Central memory CD8-positive, alpha-beta T cell (primary cell): ENCODE results near the gene CCNYL1.

Source experiments
- ATAC-seq: fragments of 150-1000 bp; cut with Tn5 transposase; replicated peaks from 2 replicates; pipeline ENCODE4 v1.10.0; 2022; ENCODE audit warnings: mild to moderate bottlenecking, moderate FRiP score, moderate number of reproducible peaks; ENCODE audit not compliant: poor library complexity, severe bottlenecking; ENCODE audit errors: extremely low read depth
- DNase-seq, 2 donors: peaks; one replicate each; pipeline ENCODE4 v3.0.0; 2021; ENCODE audit warnings: low spot score in 2 of 2
- H3K27ac Mint-ChIP-seq: one replicate; pipeline ENCODE4 v1.8.0; 2022; ENCODE audit warnings: low read depth, mild to moderate bottlenecking, moderate library complexity, mixed read lengths
- H3K27me3 Mint-ChIP-seq: one replicate; pipeline ENCODE4 v1.8.0; 2022; ENCODE audit warnings: mixed read lengths
- H3K36me3 Mint-ChIP-seq: one replicate; pipeline ENCODE4 v1.8.0; 2022; ENCODE audit warnings: mild to moderate bottlenecking, moderate library complexity, mixed read lengths; ENCODE audit not compliant: insufficient read depth
- H3K4me1 Mint-ChIP-seq: one replicate; pipeline ENCODE4 v1.8.0; 2022; ENCODE audit warnings: mixed read lengths
- H3K4me3 Mint-ChIP-seq: one replicate; pipeline ENCODE4 v1.8.0; 2022; ENCODE audit warnings: mild to moderate bottlenecking, moderate library complexity, mixed read lengths
- H3K9me3 Mint-ChIP-seq: one replicate; pipeline ENCODE4 v1.8.0; 2022; ENCODE audit warnings: mixed read lengths

Gene CCNYL1

DNA sequence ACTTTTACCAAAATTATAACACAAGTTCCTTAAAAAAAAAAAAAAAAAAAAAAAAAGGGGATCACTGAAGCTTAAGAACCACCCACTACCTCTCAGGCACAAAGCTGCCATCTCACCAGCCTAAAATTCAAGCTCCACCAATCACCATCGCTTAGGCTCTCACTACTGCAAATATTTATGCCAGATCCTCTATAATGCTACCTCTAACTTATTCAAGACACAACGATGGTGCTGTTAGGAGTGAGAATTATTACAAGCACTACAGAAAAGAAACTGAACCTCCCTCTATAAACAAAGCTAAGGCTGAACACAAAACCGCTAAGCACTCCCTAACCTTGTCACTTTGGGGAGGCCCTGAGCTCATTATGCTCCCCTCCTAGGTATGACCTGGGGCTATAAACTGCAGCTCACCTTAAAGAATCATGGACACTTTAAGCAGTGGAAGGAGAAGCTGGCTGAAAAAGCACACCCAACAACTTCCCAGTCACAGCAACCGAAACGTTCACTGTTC is 54.7 kb downstream of the CCNYL1 start:
- peaks cover 26% of the 10 kb centered on the region for H3K4me1 Mint-ChIP-seq
- H3K4me3 Mint-ChIP-seq = no peak overlapping the region
- H3K27me3 Mint-ChIP-seq = peaks cover 50% of the 10 kb centered on the region
- H3K27ac Mint-ChIP-seq = no peak overlapping the region
- peaks cover 8% of the 10 kb centered on the region for H3K36me3 Mint-ChIP-seq
- no peak for ATAC-seq
- no peaks in the 10 kb centered on the region for H3K9me3 Mint-ChIP-seq
- no peak for DNase-seq

DNA sequence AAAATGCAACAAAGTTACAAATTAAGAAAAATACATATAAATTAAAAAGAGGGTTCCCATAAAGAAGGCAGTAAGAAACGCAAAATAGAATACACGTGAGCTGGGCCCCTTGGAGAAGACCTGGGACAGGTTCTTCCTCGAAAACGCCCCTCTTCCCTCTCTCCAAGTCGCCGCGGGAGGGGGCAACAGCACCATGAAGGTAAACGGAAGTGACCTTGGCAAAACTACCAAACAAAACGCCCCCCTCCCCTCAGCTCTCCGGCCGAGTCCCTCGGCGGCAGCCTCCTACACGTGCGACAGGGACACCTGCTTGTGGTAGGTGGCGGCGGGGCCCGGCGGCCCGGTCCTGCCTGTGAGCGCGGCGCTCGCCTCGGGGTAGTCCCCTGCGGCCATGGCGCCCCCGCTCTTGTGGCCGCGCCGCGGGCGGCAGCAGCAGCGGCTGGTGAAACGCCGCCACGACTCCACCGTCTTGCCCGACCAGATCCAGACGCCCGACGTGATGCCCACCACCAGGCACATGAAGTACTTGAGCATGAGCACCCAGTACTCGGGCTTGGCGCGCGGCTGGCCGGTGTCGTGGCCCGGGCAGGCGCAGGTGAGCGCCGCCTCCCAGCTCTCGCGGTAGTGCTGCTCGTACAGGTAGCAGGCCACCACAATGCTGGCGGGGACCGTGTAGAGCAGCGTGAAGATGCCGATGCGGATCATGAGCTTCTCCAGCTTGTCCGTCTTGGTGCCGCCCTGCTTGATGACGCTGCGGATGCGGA is 55.4 kb downstream of the CCNYL1 start:
- ATAC-seq (no peak), DNase-seq (no peak)
- Mint-ChIP-seq H3K36me3 (peaks cover 8% of the 10 kb centered on the region), H3K4me1 (peaks cover 26% of the 10 kb centered on the region), H3K4me3 (peak overlapping the region; percentile 90), H3K9me3 (no peaks in the 10 kb centered on the region), H3K27ac (peak overlapping the region; percentile 36), H3K27me3 (peaks cover 46% of the 10 kb centered on the region)

DNA sequence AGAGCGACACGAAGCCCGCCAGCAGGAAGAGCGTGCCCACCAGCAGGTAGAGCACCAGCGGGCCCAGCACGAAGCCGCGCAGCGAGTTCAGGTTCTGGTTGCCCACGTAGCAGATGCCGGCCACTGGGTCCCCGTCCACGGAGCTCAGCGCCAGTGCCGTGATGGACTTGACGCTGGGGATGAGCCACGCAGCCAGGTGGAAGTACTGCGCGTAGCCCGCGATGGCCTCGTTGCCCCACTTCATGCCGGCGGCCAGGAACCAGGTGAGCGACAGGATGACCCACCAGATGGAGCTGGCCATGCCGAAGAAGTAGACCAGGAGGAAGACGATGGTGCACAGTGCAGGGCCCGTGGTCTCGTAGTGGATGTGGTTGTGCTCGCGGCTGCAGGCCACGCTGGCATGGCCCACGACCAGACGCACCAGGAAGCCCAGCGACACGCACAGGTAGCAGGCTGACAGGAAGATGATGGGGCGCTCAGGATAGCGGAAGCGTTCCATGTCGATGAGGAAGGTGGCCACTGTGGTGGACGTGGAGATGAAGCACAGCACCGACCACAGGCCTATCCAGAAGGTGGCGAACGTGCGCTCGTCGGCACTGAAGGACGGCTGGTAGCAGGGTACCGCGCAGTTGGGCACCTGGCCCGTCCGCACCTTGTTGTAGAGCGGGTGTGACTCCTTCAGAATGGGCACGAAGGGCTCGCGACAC is 56.2 kb downstream of the CCNYL1 start:
- Mint-ChIP-seq H3K27me3 (peaks cover 46% of the 10 kb centered on the region), H3K4me3 (peak overlapping the region; percentile 90), H3K27ac (peak overlapping the region; percentile 36)

DNA sequence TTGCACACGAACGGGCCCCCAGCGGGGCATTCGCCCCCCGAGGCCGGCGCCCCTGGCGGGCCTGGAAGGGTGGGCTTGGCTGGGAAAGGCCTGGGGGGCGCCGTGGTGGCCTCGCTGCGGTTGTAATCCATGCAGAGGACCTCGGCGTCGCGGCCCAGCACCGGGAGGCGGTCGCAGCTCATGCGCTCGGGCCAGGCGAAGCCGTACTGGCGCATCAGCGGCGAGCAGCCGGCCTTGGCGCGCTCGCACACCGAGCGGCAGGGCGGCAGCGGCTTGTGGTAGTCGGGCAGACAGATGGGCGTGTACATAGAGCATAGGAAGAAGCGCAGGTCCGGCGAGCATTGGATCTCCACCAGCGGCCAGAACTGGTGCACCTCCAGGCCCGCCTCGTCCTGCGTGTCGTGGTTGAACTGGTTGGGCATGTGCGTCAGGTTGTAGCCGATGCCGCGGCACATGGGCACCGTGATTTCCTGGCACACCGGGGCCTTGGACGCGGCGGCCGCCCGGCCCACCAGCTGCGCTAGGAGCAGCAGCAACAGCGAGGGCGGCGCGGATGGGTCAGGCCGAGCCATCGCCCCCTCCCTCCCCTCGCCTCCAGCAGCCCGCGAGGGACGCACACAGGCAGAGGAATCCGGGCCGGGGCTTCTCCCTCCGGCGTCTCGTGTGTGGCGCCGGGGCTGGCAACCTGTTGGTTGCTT is 56.9 kb downstream of the CCNYL1 start:
- H3K9me3 Mint-ChIP-seq = no peaks in the 10 kb centered on the region
- DNase-seq (peak in 1 of 2 donors; percentile 16), ATAC-seq (peak; percentile 10)
- H3K27me3 Mint-ChIP-seq = peaks cover 43% of the 10 kb centered on the region
- H3K36me3 Mint-ChIP-seq = peaks cover 8% of the 10 kb centered on the region
- peaks cover 26% of the 10 kb centered on the region for H3K4me1 Mint-ChIP-seq
- no peak overlapping the region for H3K27ac Mint-ChIP-seq
- peak overlapping the region; percentile 90 for H3K4me3 Mint-ChIP-seq

More for the DNA sequence above, 56.2 kb downstream of the CCNYL1 start:
- Mint-ChIP-seq H3K4me1 (peaks cover 26% of the 10 kb centered on the region), H3K36me3 (peaks cover 8% of the 10 kb centered on the region), H3K9me3 (no peaks in the 10 kb centered on the region)
- no peak for DNase-seq
- ATAC-seq = no peak

GRCh38 chr2:207768866-207769596 is 57.6 kb downstream of the CCNYL1 start:
- H3K4me3 Mint-ChIP-seq = peak overlapping the region; percentile 90
- H3K27me3 Mint-ChIP-seq = peaks cover 36% of the 10 kb centered on the region
- peaks cover 8% of the 10 kb centered on the region for H3K36me3 Mint-ChIP-seq
- H3K27ac Mint-ChIP-seq = no peak overlapping the region
- peaks cover 26% of the 10 kb centered on the region for H3K4me1 Mint-ChIP-seq
- DNase-seq (no peak), ATAC-seq (peak; percentile 20)
- H3K9me3 Mint-ChIP-seq = no peaks in the 10 kb centered on the region

GRCh38 chr2:207770602-207771404 is 59.4 kb downstream of the CCNYL1 start:
- H3K4me3 Mint-ChIP-seq = peak overlapping the region; percentile 90
- no peak overlapping the region for H3K27ac Mint-ChIP-seq
- H3K4me1 Mint-ChIP-seq = peaks cover 26% of the 10 kb centered on the region
- ATAC-seq (no peak), DNase-seq (no peak)
- no peaks in the 10 kb centered on the region for H3K9me3 Mint-ChIP-seq
- H3K36me3 Mint-ChIP-seq = peaks cover 8% of the 10 kb centered on the region
- peaks cover 18% of the 10 kb centered on the region for H3K27me3 Mint-ChIP-seq

GRCh38 chr2:207771421-207771820 is 60.0 kb downstream of the CCNYL1 start:
- H3K4me3 Mint-ChIP-seq = peak overlapping the region; percentile 90
- H3K36me3 Mint-ChIP-seq = peaks cover 8% of the 10 kb centered on the region
- no peaks in the 10 kb centered on the region for H3K9me3 Mint-ChIP-seq
- ATAC-seq (no peak), DNase-seq (no peak)
- peaks cover 12% of the 10 kb centered on the region for H3K27me3 Mint-ChIP-seq
- no peak overlapping the region for H3K27ac Mint-ChIP-seq
- peaks cover 26% of the 10 kb centered on the region for H3K4me1 Mint-ChIP-seq

- H3K27me3 Mint-ChIP-seq = peaks cover 3% of the 10 kb centered on the region
- peaks cover 8% of the 10 kb centered on the region for H3K36me3 Mint-ChIP-seq
- DNase-seq (no peak), ATAC-seq (no peak)
- no peak overlapping the region for H3K4me3 Mint-ChIP-seq
- H3K4me1 Mint-ChIP-seq = peaks cover 18% of the 10 kb centered on the region
- no peaks in the 10 kb centered on the region for H3K9me3 Mint-ChIP-seq
- no peak overlapping the region for H3K27ac Mint-ChIP-seq
Observed at GRCh38 chr2:207772081-207772843, 60.8 kb downstream of the CCNYL1 start.

DNA sequence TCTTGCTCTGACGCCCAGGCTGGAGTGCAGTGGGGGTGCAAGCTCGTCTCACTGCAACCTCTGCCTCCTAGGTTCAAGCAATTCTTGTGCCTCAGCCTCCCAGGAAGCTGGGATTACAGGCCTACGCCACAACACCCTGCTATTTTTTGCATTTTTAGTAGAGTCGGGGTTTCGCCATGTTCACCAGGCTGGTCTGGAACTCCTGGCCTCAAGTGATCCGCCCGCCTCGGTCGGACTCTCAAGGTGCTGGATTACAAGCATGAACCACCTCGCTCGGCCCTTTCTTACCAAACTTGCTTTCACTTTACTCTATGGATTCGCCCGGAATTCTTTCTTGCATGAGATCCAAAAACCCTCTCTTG is 61.4 kb downstream of the CCNYL1 start:
- DNase-seq (no peak), ATAC-seq (no peak)
- H3K27ac Mint-ChIP-seq = no peak overlapping the region
- peaks cover 7% of the 10 kb centered on the region for H3K36me3 Mint-ChIP-seq
- H3K9me3 Mint-ChIP-seq = no peaks in the 10 kb centered on the region
- H3K4me3 Mint-ChIP-seq = no peak overlapping the region
- H3K4me1 Mint-ChIP-seq = peaks cover 13% of the 10 kb centered on the region
- no peaks in the 10 kb centered on the region for H3K27me3 Mint-ChIP-seq

DNA sequence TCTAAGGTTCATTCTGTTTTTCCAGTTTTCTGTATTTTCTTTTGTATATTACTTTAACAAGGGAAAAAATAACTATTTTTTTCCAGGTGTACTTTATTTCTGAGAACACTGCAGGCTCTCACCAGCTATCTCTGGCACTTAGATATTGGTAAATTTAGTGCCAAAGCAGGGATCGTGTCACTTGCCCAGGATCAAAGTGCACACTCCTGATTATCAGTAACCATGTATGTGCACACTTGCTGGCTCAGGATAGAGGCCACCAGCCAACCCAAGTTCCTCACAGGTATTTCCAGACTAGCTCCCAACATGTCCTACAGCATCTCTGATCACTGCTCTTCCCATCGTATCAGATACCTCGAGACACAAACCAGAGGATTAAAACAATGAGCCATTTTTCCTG is 64.0 kb downstream of the CCNYL1 start:
- Mint-ChIP-seq H3K9me3 (no peaks in the 10 kb centered on the region), H3K36me3 (no peaks in the 10 kb centered on the region), H3K27me3 (no peaks in the 10 kb centered on the region), H3K4me3 (no peak overlapping the region), H3K4me1 (peaks cover 5% of the 10 kb centered on the region), H3K27ac (no peak overlapping the region)
- DNase-seq (no peak), ATAC-seq (no peak)

DNA sequence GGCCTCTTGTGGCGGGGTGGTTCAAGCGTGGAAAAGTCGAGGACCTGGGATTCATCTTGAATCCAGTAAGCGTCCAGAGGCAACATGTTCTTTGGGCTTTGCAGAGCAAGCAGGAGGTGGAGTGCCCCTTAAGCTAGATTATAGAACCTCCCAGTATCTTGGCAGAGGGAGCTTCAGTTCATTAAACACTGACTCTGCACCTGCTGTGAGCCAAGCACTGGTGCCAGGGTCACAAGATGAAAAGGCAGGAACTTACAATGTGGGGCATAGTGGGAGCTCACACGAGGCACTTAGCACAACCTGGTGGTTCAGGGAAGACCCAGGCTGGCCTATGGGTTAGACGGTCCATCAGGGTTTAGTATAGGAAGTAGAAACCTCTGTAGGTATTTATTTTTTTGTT is 65.7 kb downstream of the CCNYL1 start:
- DNase-seq (no peak), ATAC-seq (no peak)
- Mint-ChIP-seq H3K27me3 (peaks cover 8% of the 10 kb centered on the region), H3K27ac (no peak overlapping the region), H3K4me3 (no peak overlapping the region), H3K36me3 (no peaks in the 10 kb centered on the region), H3K9me3 (no peaks in the 10 kb centered on the region), H3K4me1 (no peaks in the 10 kb centered on the region)
